Measurements from ENCODE around the gene PPM1M.

The PPM1M gene, protein sequence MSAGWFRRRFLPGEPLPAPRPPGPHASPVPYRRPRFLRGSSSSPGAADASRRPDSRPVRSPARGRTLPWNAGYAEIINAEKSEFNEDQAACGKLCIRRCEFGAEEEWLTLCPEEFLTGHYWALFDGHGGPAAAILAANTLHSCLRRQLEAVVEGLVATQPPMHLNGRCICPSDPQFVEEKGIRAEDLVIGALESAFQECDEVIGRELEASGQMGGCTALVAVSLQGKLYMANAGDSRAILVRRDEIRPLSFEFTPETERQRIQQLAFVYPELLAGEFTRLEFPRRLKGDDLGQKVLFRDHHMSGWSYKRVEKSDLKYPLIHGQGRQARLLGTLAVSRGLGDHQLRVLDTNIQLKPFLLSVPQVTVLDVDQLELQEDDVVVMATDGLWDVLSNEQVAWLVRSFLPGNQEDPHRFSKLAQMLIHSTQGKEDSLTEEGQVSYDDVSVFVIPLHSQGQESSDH

DNA sequence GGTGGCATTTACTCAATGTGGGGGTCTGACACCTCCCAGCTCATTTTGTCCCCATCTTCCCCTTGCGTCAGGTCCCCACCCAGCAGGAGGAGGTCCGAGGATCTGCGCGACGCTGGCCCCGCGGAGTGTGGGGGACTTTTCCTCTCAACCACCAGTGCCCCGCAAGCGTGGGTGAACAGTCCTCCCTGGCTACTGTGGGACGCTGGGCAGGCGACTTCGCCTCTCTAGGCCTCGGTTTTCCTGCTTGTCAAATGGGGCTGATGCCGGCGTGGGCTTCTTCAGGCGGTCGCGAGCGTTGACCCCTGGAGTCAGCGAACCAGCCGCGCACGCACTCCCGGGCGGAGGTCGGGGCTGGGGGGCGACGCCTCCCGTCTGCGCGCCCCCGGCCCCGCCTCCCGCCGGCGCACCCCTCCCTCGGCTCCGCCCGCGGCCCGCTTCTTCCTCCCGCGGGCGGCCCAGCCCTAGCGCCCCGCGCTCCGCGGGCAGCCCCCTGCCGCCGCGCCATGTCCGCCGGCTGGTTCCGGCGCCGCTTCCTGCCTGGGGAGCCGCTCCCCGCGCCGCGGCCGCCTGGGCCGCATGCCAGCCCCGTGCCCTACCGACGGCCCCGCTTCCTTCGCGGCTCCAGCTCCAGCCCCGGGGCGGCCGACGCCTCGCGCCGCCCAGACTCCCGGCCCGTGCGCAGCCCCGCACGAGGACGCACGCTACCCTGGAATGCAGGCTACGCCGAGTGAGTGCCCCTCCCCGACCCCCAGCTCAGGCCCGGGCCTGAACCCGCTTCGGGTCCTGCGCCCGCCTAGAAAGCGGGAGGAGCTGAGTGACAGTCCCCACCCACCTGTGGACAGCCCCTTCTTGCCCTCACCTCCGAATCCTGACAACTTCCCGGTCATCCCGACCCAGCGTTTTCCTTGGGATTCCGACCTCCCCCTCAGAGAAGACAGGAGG, at the start of gene PPM1M:
PPM1M (plus strand) TSS at position 438 of the 942 bp plus-strand sequence; CDS start at position 504, 66 bp downstream.
- peak; percentile 25 for DNase-seq

GRCh38 chr3:52195823-52196331, 49.7 kb upstream of the PPM1M start:
- DNase-seq = no peak

DNA sequence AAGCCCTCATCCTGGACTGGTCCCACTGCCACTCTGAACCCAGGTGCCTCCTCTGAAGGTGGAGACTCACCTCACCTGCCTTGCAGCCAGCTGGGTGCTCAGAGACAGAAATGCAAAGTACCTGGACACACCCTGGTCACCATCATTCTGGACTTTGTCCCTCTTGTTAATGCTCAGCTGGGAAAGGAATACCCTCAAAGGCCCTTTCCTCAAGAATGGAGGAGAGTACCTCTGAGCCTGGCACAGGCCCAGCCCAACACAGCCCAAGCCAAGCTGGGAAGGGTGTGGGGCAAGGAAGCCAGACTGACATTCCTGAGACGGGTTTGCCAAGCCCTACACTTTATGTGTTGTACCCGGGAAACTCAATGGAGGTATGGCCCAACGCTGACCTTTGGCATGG, 48.6 kb upstream of the PPM1M start:
- DNase-seq = no peak

DNA sequence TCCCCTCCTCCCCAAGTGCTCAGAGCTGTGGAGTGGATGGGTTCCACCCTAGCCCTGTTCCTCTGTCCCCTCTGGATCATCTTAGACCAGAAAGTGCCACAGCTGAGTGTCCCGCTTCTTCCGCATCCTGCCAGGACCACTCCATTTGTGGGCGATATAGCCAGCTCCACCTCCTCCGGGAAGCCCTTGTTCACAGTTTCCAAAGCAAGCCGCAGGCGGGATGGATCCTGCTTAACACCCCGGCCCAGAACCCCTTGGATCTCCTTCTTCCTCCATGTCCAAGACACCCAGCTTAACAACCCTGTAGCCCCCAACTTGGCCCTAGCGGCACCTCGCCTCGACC, 48.1 kb upstream of the PPM1M start:
- DNase-seq = no peak

DNA sequence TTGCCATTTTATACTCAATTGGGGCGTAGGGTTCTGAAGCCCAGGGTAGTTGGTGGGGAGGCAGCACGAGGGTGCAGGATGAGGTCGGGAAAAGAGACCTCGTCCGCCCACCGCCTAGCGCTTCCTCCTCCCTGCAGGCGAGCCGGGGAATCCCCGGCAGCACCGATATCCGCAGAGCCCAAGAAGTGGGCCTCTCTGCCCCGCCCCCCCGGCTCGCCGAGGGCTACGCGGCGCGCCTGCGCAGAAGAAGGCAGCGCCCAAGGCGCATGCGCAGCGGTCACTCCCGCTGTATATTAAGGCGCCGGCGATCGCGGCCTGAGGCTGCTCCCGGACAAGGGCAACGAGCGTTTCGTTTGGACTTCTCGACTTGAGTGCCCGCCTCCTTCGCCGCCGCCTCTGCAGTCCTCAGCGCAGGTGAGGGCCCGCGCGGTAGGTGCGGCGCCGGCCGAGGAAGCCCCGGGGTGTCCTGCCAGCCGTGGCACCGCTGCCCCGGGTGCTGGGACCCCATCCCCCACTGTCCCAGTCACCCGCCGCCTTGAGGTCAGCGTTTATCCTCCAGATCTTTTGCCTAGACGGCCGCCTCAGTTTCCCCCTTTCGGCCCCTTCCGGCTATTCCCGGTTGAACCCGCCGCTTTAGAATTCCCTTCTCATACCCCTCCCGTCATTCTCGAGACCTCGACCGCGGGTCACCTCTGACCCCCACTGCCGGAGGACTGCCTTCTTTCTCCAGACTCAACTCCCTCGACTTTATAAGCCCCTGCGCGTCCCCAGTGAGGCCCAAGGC, 47.5 kb upstream of the PPM1M start, which contains the start of gene ALAS1:
ALAS1 (plus strand) TSS at position 319 of the 784 bp plus-strand sequence. CDS start 1,082 bp downstream, outside the sequence.
- peak; percentile 88 for DNase-seq

- no peak for DNase-seq
Observed at GRCh38 chr3:52198643-52199608, 46.6 kb upstream of the PPM1M start.

GRCh38 chr3:52200981-52201679, 44.4 kb upstream of the PPM1M start:
- DNase-seq = no peak

GRCh38 chr3:52202384-52203077, 43.0 kb upstream of the PPM1M start:
- no peak for DNase-seq

DNA sequence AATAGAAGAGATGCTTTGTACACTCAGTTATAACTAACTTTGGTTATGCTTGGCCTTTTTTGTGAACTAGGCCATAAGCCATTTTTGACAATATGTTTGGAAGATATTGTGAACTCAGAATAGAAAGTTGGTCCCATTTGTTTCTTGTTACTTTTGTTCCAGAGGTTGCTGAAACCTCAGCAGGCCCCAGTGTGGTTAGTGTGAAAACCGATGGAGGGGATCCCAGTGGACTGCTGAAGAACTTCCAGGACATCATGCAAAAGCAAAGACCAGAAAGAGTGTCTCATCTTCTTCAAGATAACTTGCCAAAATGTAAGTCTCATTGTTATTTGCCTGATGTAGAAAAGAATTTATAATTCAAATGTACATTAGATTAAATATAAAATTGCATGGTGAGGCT, 41.9 kb upstream of the PPM1M start:
- no peak for DNase-seq

DNA sequence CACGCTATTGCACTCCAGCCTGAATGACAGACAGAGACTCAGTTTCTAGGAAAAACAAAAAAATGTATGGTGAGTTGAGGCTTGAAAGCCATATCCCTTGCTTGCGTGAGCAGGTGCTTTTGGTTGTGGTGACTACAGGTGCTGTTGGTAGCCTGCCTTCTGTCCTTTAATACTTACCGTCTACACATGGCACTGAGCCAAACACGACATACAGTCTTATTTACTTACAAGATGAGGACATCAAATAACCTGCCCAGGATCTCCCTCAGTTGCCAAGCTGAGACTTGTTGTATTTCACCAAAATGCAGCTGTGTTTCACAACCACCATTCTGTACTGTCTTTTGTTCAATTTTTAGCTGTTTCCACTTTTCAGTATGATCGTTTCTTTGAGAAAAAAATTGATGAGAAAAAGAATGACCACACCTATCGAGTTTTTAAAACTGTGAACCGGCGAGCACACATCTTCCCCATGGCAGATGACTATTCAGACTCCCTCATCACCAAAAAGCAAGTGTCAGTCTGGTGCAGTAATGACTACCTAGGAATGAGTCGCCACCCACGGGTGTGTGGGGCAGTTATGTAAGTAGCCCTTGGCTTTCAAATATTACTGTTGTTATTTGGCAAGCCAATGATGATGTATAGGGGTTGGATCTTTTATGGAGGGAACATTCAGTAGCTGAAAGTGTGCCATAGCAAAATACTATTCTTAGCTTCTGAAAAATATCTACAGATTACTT, 41.1 kb upstream of the PPM1M start:
- no peak for DNase-seq

DNA sequence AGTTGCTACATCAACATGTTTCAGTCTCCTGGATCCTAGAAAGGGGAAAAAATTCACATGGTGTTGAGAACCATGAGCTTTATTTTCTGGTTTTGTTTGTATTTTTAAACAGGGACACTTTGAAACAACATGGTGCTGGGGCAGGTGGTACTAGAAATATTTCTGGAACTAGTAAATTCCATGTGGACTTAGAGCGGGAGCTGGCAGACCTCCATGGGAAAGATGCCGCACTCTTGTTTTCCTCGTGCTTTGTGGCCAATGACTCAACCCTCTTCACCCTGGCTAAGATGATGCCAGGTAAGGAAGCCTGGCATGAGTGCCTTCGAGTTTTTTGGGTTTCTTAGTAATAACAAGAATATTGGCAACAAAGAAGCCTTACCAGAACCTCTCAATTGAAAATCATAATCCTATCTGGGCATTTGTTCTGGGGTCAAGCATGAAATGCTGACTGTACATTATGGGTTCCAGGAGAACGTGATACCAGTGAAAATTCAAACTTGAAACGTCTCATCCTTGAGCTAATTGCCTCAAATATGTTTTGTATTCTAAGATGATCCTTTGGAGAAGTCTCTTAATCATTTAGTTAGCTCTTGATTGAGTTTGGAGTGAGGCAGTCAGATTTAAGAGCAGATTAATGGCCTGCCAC, 39.7 kb upstream of the PPM1M start:
- DNase-seq = no peak

- DNase-seq = no peak
Observed at GRCh38 chr3:52208556-52208955, 37.0 kb upstream of the PPM1M start.

GRCh38 chr3:52210037-52210436, 35.5 kb upstream of the PPM1M start:
- no peak for DNase-seq

- no peak for DNase-seq
Observed at GRCh38 chr3:52210550-52211046, 35.0 kb upstream of the PPM1M start.

- DNase-seq = no peak
Observed at GRCh38 chr3:52211268-52211891, 34.2 kb upstream of the PPM1M start.

GRCh38 chr3:52213005-52213404, 32.6 kb upstream of the PPM1M start:
- DNase-seq = no peak

- no peak for DNase-seq
Observed at GRCh38 chr3:52213901-52214300, 31.7 kb upstream of the PPM1M start.

DNA sequence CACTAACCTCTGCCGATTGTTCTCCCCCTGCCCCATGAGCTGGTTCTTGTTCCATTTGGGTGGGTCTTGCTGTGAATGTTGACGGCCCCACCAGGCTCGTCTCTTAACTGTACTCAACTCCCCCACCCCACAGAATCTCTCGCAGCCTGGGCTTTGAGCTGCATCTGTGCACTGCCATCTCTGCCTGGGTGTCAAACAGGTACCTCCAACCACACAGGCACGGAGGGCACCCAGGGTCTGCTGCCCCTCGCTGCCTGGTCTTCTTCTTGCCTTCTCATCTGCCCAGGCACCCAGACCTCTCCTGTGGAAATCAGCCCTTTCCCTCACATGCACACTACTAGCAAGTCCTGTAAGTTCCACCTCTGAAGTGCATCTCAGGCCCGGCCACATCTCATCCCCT, 30.2 kb upstream of the PPM1M start:
- no peak for DNase-seq

All from GDM1 (cell line).